GM19240 (cell line): ENCODE measurements around the gene DENND6B.
A peak's percentile ranks its signal among the peaks of the same experiment; 100 is the strongest.
"Not testable (repeated sequence)": the region's sequence is repeated elsewhere in the genome, so short reads cannot be mapped to it uniquely, and the experiment has no call there.

Source experiments
- DNase-seq: peaks from one replicate; pipeline ENCODE4 v3.0.0; 2011; ENCODE audit warnings: low spot score; ENCODE audit not compliant: insufficient read length

Gene DENND6B

GRCh38 chr22:50273781-50274180 lies 53.0 kb downstream of the DENND6B start:
- DNase-seq: not testable (repeated sequence)

- DNase-seq: not testable (repeated sequence)
Observed at GRCh38 chr22:50273352-50273751, 53.5 kb downstream of the DENND6B start.

DNA sequence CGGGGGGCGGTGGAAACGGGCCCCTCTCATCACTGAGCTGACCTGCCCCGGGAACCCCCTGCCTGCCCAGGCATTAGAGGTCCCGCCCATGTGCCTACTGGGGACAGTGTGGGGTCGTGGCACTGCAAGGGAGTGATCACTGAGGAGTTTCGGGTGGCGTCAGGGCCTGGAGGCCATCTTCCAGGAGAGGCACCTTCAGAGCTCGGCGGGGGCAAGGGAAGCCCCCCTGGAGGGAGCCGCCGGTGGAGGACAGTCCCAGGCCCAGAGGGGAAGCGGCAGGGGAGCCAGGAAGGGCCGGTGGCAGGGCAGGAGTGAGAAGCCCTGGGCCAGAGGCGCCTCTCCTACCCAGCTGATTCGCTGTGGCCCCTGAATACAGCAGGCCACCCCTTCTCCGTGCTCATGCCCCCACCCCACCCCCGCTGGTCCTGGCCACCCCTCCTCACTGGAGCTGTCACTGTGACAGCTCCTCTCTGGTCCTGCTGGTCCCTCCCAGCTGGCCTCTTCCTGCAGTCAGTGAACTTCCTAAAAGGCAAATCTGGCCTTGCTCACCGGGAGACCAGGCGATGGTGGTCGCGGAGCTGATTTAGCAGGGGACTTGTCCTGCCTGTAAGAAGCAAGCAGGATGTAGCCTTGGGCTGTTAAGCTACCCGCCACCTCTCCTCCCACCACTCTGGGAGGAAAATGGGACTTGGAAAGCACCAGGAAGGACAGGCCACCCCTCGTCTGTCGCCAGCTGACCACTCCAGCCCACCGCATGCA lies 54.6 kb downstream of the DENND6B start:
- no peak for DNase-seq

DNA sequence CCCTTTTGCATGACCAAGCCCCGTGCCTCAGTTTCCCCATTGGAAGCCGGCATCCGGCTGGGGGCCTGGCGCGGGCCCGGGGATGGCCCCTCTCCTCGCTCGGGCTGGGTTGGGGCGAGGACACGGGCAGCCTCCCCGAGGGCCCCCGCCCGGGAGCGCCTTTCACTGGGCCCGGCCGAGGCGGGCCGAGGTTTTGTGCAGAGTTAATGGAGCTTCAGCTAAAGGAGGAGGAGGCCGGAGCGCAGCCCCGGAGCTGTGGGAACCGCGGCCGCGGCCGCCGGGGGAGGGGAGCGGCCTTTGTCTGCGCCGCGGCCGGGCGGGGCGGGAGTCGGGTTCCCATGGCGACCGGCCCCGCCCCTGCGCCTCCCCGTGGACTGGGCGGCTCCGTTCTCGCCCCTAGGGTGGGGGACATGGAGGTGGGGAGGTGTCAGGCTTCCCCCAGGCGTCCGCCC lies 55.3 kb downstream of the DENND6B start:
- DNase-seq: peak; percentile 77

GRCh38 chr22:50270666-50271394 lies 56.0 kb downstream of the DENND6B start:
- peak; percentile 81 for DNase-seq

DNA sequence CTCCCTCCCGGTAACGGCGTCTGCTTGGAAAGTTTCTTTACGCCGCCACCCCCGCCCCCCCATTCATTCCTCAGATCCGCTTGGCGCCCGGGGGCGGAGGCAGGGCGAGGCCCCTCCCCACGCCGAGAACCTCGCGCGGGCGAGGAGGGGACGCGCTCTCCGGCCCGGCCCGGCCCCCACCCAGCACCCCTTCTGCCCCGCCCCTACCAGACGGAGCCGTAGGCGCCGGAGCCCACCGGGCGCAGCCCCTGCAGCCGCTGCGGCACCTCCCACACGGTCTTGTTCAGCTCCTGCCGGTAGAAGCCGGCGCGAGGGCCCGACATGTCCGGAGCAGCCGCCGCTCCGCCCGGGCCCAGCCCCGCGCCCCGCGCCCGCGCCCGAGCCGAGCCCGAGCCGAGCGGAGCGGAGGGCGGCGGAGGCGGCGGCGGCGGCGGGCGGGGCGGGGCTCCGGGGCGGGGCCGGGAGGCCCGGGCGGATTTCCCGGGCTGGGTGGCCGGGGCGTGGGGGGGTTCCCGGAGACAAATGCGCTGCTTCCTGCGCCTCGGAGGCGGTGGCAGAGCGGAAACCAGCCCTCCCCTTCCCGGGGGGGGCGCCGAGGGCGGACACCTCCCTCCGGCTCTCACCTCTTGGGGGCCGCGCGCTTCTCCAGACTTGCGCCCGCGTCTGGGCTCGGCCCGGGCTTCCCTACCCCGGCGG lies 56.7 kb downstream of the DENND6B start, which contains the start of gene MAPK11:
Gene MAPK11 (minus strand): TSS at position 411 of the 696 bp plus-strand sequence. CDS start 88 bp downstream, at position 323.
- DNase-seq: peak; percentile 68

DNA sequence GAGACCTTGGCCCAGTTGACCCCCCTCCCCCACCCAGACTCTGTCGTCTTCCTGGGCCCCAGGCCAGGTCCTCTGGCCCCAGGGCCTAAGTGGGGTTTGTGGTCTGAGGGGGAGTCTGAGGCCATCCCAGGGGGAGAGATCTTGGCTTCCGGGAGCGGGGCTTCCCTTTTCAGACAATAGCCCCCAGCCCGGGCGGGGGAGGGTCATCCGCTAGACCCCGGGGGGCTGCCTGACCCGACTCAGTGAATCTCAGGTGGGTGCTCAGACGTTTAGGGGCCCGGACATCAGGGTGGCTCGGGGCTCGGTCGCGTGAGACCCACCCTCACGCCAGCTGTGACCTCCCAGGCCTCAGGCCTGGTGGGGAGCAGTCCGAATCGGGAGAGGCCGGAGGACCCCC lies 57.2 kb downstream of the DENND6B start:
- no peak for DNase-seq

GRCh38 chr22:50268655-50269113 lies 58.1 kb downstream of the DENND6B start:
- no peak for DNase-seq

GRCh38 chr22:50267591-50268390 lies 59.0 kb downstream of the DENND6B start:
- no peak for DNase-seq

DNA sequence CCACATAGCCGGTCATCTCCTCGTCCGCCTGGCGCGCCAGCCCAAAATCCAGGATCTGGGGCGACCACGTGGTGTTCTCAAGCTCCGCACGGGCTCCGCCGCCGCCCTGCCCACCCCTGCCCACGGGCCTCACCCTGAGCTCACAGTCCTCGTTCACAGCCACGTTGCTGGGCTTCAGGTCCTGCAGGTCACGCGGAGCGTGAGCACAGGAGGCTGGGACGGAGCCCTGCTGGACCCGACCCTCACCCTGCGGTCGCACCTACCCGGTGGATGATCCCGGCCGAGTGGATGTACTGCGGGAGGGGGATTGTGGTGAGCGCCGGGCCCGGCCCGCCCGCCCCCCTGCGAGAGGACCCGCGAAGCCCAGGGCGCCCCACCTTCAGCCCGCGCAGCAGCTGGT lies 59.8 kb downstream of the DENND6B start:
- no peak for DNase-seq

DNA sequence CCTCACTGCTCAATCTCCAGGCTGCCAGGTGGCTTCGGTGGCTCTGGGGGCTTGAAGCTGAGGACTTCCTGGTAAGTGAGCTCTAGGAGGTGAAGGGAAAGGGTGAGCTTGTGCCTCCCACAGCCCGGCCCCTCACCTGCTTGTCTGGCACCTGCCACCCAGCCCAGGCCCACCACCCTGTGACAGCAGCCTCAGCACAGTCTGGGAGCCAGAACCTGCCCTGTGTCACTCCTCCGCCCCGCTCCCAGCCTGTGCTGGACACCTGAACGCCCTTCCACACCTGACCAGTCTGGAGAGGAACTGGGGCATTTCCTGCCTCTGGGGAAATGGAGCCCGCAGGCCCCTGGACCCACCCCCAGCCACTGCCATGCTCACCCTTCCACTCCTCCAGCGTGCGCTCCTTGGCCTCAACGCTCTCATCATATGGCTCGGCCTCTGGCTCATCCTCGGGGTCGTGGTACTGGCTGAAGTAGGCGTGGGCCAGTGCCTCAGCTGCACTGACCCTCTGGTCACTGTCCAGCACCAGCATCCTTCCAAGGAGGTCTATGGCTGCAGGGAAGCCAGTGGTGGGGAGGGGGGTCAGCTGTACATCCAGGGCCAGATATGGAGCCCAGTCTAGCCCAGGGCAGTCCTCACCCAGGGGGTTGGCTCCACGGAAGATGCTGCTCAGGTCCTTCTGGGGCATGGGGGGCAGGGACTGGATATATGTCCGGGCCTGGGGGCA lies 61.7 kb downstream of the DENND6B start:
- DNase-seq: no peak

DNA sequence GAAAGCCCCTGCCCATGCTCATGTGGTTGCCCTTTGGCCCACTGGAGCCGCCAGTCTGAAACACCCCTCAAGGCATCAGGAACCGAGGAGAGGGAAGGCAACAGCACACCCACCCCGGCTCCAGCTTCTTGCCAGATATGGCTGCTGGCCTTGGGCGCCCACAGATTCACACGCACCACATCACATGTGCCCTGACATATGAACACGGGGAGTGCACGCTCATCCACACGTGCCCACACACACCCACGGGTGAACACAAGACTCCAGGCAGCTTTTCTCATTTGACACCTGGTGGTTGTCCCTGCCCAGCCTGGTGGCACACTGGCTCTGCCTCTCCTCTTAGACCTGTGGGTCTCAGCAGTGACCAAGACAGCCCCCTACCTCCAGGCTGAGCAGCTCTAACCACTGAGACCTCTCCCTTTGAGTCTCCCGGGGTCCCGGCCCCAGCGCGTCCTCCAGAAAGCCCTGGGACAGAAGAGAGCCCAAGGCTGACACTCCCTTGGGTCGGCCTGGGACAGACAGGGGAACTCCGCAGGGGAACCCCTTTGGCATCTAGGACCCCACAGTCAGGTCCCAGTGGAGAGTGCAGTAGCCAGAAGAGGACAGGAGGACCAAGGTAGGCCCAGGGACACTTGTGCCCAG lies 62.6 kb downstream of the DENND6B start:
- DNase-seq: no peak

DNA sequence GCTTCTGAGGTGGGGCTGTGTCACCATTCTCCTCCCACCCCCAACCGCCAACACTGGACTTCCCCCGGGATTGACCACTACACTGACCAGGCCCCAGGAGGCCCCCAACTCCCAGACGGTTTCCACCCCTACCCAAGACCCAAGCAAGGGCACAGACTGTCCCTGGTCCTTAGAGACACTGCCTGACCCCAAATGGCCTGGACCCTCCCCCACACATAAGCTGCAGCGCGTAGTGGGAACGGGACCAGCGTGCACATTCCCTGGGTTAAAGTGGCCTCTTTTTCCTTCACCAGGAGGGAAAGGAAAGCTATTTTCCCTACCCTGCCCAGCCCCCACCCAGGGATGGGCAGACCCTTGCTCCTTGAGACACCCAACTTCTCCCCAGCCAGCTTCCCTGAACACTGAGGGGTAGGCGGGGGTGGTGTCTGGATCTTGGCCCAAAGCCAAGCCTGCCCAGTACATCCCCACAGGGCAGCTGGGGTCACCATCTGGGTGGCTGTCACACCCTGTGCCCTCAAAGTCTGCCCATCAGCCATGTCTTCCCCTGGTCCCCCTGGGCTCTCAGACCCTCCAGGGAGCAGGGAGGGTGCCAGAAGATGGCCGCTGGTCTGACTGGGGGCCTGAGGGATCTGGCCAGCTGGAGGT lies 63.7 kb downstream of the DENND6B start:
- no peak for DNase-seq

DNA sequence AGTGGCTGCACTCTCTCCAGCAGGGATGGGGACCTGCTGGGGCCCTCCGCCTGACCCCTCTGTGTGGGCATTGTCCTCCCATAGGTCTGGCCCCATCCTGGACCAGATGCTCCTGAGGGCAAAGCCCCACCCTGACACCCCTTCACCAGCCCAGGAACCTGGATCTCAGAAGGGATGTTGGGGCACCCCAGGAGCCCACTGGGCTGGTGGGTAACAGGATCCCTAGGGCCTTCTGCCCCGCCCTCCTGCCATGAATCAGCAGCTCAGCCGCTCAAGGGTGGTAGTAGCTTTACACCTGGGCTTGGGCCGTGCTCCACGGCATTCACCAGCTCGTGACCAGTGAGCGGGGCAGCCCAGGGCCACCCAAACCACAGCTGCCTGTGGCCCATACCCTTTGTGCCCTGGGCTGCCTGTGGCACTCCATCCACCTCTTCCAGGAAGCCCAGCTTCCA lies 64.3 kb downstream of the DENND6B start:
- DNase-seq: no peak

GRCh38 chr22:50261615-50262459 lies 65.0 kb downstream of the DENND6B start, which contains the start of gene MAPK12:
Gene MAPK12 (minus strand): TSS chr22:50261683. CDS start chr22:50261509, 174 bp downstream.
- peak; percentile 79 for DNase-seq

GRCh38 chr22:50260801-50261614 lies 65.8 kb downstream of the DENND6B start:
- no peak for DNase-seq

- no peak for DNase-seq
Observed at GRCh38 chr22:50260434-50260800, 66.4 kb downstream of the DENND6B start.
